ENCODE measurements around the gene SRSF12.
A peak's percentile ranks its signal among the peaks of the same experiment; 100 is the strongest.

The SRSF12 gene

DNA sequence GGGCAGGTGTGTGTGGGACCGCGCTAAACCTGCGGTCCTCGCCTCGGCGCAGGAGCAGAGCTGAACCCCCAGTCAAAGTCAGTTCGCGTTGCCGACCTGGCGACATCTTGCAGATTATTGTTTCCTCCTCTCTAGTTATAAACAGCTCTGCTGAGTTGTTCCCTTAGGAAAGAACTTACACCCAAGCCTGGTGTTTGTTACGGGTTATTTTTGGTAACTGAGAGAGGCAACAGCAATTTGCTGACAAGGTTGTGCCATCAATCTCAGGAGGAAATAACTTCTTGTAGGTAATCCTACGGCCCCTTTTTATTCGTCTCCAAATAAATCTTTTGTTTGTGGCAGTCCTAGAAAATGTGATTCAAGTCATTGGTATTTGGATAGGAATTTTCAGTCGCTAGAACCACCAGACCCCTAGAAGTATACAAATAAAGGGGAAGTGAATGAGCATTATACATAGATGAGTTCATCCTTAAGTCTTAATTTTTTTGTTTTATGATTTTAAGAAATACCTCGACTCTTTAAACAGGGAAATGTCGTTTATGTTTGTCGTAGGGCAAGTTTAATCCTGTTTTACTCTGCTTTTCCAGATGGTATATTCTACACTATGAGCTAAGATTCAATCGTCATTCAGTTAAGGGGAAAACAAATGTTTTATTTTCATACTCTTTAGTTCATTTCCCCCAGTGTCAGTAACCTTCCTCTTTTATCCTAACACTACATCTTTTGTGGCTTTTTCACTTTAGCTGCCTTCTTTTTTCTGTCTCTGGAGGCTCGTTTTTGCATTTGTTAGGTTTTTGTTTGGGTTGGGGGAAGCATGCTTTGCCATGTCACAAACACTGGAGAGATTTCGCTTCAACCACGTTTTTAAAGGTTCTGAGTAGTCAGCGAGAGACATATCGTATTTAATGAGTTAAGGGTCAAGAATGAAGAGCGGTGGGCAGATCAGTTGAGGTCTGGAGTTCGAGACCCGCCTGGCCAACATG, 29.1 kb upstream of the SRSF12 start:
- H3K4me3 ChIP-seq (ENCODE audit: low read depth, low read length) = no peak overlapping the region
- TF ChIP-seq, protein P1, sequence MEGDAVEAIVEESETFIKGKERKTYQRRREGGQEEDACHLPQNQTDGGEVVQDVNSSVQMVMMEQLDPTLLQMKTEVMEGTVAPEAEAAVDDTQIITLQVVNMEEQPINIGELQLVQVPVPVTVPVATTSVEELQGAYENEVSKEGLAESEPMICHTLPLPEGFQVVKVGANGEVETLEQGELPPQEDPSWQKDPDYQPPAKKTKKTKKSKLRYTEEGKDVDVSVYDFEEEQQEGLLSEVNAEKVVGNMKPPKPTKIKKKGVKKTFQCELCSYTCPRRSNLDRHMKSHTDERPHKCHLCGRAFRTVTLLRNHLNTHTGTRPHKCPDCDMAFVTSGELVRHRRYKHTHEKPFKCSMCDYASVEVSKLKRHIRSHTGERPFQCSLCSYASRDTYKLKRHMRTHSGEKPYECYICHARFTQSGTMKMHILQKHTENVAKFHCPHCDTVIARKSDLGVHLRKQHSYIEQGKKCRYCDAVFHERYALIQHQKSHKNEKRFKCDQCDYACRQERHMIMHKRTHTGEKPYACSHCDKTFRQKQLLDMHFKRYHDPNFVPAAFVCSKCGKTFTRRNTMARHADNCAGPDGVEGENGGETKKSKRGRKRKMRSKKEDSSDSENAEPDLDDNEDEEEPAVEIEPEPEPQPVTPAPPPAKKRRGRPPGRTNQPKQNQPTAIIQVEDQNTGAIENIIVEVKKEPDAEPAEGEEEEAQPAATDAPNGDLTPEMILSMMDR (IDR thresholded peaks at IDR 0.05; ENCODE audit: control insufficient read depth, extremely low read depth, insufficient read depth) = no peak
- DNase-seq (ENCODE audit: low read depth) = no peak

DNA sequence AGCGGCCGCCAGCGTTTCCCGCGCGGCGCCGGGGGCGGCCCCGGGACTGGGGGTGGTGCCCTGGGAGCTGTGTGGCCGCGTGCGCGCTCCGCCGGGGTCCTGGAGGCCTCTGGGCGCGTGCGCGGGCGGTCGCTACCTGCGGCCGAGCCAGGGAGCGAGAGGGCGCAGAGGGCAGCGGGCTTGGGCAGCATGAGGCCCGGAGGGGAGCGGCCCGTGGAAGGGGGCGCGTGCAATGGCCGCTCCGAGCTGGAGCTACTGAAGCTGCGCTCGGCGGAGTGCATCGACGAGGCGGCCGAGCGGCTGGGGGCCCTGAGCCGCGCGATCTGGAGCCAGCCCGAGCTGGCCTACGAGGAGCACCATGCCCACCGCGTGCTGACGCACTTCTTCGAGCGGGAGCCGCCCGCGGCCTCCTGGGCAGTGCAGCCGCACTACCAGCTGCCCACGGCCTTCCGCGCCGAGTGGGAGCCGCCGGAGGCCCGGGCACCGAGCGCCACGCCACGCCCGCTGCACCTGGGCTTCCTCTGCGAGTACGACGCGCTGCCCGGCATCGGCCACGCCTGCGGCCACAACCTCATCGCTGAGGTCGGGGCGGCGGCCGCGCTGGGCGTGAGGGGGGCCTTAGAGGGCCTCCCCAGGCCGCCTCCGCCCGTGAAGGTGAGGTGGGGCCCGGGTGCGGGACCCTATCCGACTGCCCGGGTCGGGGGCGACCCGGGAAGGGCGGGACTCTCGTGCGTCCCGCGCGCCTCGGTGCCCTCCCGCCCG, 28.3 kb upstream of the SRSF12 start, which contains the start of gene PM20D2:
Gene PM20D2 (plus strand): TSS at position 100 of the 762 bp plus-strand sequence. CDS start 90 bp downstream, at position 190.
- no peak for DNase-seq (ENCODE audit: low read depth)
- no peak within 1 kb of the TSS for H3K4me3 ChIP-seq (ENCODE audit: low read depth, low read length)

DNA sequence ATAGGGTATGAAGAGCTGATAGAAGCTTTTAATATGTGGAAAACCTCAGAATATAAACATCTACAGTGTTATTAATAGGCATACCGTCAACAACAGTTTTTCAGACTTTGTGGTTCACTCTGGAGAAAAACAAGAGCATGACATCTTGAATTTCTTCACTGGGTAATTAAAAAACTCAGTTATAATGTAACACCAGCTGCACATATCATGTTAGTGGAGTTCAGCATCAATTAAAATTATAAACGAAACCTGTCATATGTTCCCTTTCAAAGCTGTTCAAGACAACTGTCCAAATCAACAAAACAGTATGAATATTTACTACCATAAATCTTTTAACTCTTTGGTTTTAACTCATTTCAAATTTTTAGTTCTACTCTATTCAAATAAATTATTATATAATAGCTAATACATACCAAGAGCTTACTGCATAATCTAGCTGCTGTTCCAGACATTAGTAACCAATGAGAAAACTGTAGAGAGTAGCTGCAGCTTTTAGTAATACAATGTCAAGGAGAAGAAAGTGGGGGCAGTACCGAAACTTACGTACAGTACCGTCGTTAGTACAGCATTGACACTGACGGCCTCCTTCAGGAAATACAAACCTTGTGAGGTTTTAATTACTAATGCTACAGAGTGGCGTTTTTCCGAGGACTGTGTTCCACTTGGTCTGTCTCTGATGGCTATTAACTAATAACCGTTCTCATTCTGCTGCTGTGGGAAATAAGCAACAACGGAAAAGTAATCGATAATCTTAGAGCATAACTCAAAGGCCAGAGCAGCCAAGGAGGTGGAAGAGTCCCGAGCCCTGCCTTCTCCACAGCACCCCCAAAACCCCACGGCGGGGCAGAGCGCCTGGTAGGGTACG, 27.5 kb upstream of the SRSF12 start:
- DNase-seq (ENCODE audit: low read depth) = no peak
- no peak overlapping the region for H3K4me3 ChIP-seq (ENCODE audit: low read depth, low read length)
- TF ChIP-seq, protein P1 (IDR thresholded peaks at IDR 0.05; ENCODE audit: control insufficient read depth, extremely low read depth, insufficient read depth) = no peak

More for the DNA sequence above, 28.3 kb upstream of the SRSF12 start, which contains the start of gene PM20D2:
- TF ChIP-seq, protein P1 (IDR thresholded peaks at IDR 0.05; ENCODE audit: control insufficient read depth, extremely low read depth, insufficient read depth) = no peak

DNA sequence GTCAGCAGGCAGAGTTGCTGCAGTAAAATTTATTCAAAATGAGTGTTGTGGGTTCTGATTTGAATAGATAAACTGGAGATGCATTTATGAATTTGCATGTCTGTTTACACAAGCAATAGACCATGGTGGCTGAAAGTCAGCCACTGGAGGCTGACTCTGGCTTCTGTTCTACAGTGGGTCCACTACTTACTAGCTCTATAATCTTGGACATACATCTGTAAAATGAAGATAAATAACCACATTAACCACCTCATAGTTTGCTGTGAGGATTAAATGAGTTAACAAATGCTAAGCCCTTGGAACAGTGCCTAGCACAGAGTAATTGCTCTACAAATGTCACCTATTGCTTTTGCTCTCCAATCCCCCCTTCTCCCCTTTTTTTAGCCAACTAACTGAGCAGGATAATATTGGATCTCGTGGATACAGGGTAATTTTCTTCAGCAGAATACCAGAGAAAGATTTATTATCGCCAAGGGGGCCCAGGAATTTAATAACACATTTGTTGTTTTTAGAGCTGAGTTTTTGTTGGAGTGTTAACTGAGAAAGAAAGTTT, 26.6 kb upstream of the SRSF12 start:
- no peak overlapping the region for H3K4me3 ChIP-seq (ENCODE audit: low read depth, low read length)
- peak; percentile 50 for DNase-seq (ENCODE audit: low read depth)
- TF ChIP-seq, protein P1 (IDR thresholded peaks at IDR 0.05; ENCODE audit: control insufficient read depth, extremely low read depth, insufficient read depth) = no peak

DNA sequence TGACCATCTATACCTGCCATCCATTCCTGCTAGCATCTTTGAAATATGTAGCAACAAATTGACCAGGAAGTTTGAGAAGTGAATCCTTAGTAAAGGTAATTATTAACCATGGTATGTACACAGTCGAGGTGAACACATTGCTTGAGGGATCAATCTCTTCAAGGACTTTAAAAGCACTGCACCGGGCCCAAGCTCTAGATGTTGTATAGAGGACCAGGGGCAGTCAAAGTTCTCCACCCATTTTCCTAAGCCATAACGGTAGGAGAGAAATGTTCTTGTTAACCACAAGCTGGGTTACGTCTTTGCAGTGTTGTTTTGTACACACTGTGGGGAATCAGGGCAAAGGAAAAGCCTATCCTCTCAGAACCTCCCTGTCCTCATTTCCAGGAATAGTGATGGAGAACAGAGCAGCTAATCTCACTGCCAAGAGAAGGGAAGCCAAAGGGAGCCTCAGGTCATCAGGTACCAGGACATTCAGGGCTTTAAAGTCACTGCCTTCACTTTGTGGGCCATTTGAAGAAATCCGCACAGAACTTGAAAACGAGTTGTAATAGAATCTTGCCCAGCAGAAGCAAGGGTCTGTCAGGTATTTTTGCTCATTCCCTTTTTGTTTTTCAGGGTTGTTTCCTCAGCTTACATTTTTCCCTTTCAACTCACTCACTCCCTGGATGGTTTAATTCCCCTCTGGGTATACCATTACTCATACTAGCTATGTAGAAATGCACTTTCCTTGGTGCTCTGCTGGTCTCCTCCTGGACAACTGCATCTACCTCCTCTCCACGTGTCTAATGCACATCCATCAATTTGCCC, 22.7 kb upstream of the SRSF12 start:
- TF ChIP-seq, protein P1 (IDR thresholded peaks at IDR 0.05; ENCODE audit: control insufficient read depth, extremely low read depth, insufficient read depth) = no peak
- DNase-seq (ENCODE audit: low read depth) = no peak
- H3K4me3 ChIP-seq (ENCODE audit: low read depth, low read length) = no peak overlapping the region
